ENCODE results near the gene OR2H2. TPM values are rescaled to one million over a fixed set of nuclear protein-coding genes. Genes with fewer than 3 reads are reported as not detected.

The OR2H2 gene
- total RNA-seq = under 0.01 TPM

DNA sequence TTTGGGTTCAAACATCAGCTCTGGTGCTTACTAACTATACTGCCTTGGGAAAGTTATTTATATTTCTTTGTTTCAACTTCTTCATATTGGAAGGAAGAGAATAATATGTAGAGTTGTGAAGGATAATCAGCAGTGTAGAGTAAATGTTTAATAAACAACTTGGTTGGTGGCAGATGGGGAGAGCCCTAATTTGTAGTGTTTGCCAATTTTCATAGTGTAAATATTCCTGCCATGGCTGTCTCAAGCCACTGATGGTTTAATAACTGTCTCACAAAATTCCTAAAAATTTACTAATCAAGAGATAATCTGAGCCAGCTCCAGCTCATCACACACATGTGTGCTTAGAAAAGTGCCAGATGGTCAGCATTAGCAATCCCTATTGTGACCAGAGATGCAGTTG lies at the start of gene OR2H2:
TSS of gene OR2H2 (plus strand) at position 301 of the 400 bp plus-strand sequence. CDS start 2,824 bp downstream, outside the sequence.
- no peak for DNase-seq (ENCODE audit: low read depth in 2 of 3, low spot score in 2 of 3)

DNA sequence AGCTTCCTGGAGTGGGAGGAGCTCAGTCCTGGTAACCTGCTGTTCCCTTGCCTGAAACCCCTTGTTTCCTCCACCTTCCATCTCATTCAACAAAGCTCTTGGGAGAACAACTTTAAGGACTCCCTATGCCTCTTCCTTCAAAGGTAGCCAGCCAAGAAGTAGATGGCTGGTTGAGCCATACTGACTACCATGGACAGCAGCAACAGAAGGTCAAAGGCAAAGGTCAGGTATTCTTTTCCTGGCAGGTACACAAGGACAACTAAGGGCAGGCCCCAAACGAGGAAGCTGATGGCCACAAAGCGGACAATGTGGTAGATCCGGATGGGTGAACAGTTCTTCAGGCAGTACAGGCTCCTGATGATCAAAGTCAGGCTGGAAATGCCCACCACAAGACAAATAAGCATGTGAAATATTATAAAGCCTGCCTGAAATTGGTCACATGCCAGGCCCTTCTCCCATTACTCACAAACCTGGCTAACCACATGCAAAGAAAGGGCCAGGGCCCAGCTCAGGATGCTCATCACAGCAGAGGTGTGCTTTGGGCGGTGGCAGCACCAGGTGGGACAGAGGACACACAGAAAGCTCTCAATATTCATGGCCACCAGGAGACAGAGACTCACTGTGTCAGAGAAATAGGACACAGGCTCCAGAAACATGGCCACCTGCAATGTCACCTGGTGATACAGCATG lies 47.1 kb upstream of the OR2H2 start:
- no peak for DNase-seq (ENCODE audit: low read depth in 2 of 3, low spot score in 2 of 3)

DNA sequence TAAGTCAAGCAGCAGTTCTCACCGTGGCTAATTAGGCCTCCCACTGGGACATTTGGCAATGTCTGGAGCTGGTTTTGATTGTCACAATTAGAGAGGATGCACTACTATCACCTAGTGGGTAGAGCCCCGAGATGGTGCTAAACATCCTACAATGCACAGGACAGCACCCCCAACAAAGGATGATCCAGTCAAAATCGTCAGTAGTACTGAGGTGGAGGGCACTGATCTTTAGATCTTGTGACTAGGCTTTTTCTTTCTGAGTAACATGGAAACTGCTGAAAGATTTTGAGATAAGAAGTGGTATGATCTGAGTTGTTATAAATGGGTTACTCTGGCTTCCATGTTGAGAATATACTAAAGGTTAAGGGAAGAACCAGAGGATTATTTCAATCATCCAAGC lies 37.3 kb upstream of the OR2H2 start:
- no peak for DNase-seq (ENCODE audit: low read depth in 2 of 3, low spot score in 2 of 3)

DNA sequence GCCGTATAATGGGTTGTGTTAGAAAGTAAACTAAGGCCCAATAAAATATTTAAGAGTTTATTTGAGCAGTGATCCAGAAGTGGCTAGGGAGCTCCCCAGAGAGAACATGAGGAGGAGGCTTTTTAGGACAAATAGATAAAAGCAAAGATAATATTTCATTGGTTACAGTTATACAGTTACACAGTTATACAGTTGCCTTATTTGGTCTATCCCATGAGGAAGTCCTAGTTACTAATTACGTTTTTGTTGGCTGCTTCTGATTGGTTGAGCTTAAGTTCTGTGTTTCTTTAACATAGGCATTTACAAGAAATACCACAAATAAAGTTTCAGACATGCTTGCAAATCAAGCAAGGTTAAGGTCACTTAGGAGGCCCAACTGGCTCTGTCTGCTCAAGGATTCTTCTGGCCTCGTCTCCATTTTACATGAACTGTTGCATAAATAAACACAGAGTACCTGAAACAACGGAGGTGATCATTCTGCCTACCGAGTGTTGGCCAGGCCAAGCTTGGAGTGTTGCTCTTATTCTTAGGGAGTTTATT lies 32.3 kb upstream of the OR2H2 start:
- peak; percentile 29 to 92 (median 75) for DNase-seq (ENCODE audit: low read depth in 2 of 3, low spot score in 2 of 3)

DNA sequence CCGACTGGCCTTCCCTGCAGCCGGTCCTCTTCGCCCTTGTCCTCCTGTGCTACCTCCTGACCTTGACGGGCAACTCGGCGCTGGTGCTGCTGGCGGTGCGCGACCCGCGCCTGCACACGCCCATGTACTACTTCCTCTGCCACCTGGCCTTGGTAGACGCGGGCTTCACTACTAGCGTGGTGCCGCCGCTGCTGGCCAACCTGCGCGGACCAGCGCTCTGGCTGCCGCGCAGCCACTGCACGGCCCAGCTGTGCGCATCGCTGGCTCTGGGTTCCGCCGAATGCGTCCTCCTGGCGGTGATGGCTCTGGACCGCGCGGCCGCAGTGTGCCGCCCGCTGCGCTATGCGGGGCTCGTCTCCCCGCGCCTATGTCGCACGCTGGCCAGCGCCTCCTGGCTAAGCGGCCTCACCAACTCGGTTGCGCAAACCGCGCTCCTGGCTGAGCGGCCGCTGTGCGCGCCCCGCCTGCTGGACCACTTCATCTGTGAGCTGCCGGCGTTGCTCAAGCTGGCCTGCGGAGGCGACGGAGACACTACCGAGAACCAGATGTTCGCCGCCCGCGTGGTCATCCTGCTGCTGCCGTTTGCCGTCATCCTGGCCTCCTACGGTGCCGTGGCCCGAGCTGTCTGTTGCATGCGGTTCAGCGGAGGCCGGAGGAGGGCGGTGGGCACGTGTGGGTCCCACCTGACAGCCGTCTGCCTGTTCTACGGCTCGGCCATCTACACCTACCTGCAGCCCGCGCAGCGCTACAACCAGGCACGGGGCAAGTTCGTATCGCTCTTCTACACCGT lies 31.5 kb upstream of the OR2H2 start:
- DNase-seq (ENCODE audit: low read depth in 2 of 3, low spot score in 2 of 3) = peak in 2 of 3 donors; percentile 49 to 57

DNA sequence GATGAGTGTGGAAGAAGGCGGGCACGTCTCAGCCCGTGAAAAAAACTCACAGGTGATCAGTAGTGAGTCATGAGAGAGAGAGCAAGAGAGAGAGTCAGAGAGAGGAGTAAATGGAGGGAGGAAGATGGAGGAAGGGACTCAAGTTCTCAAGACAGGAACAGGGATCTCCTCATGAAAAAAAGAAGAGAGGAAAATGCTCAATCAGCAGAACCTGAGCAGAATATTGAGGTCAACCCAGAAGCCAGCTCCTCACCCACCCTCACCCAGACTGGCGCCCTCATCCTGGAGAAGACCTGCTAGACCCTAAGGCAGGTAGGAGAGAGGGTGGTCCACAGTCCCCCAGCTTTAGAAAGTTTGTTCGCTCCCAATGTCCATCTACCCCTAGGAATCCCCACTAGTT lies 30.2 kb upstream of the OR2H2 start:
- peak in 1 of 3 donors; percentile 8 for DNase-seq (ENCODE audit: low read depth in 2 of 3, low spot score in 2 of 3)

DNA sequence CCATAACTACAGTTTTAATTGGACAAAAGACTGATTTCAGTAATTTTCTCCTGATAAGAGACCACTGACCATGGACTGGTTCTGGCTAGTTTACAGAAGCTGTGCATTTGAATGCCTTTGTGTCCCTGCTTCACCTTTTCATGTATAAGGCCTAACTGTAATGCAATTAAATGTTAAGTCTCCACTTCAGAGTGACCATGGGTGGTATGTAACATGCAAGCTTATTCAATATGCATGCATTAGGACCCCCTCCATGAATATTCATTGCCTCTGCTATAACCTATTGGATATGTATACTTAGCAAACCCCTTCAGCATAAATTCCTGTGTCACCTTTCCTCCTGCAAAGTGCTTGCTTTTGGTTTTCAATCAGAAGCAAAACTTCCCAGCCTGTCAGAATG lies 27.6 kb upstream of the OR2H2 start:
- no peak for DNase-seq (ENCODE audit: low read depth in 2 of 3, low spot score in 2 of 3)

DNA sequence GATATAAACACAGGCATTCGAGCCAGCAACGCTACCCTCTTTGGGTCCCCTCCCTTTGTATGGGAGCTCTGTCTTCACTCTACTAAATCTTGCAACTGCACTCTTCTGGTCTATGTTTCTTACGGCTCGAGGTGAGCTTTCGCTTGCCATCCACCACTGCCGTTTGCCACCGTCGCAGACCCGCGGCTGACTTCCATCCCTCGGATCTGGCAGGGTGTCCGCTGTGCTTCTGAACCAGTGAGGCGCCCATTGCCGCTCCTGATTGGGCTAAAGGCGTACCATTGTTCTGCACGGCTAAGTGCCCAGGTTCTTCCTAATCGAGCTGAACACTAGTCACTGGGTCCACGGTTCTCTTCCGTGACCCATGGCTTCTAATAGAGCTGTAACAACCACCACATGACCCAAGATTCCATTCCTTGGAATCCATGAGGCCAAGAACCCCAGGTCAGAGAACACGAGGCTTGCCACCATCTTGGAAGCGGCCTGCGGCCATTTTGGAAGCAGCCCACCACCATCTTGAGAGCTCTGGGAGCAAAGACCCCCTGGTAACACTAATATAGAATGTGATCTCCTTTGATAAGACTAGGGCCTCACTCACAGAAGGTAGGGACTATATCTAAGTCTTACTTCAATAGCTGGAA lies 26.4 kb upstream of the OR2H2 start:
- no peak for DNase-seq (ENCODE audit: low read depth in 2 of 3, low spot score in 2 of 3)

DNA sequence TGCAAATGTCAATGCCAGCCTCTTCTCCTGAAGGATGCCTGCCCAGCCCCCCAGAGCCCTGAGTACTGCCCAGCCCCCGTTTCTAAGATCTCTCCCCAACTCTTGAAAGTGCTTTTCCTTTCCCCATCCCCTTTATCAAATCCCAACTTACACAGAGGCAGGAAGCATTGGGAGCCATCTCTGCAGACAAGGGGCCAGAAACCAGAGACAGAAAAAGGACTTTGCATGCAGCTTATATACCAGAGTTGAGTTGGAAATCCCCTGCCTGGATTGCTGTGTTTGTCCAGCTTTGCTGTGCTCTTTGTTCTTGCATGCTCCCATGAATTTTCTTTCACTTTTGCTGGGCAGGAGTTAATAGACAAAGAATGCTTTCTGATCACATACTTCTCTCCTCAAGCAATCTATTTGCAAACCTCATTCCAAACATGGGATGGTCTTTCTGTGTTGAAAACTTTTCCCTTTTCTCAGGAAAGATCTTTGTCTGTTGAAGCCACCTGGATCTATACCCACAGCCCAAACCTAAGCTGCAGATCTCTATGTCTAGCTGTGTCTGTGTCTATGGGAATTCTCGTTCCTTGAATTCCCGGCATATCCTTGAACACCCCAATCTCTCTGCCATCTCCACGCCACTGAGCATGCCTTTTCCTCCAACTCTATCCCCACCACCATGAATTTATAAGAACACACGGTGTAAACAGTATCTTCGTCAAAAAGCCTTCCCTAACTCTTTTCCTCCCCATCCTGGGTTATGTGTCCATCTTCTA lies 25.2 kb upstream of the OR2H2 start, which contains the start of gene UBD:
TSS of gene UBD (minus strand) at position 209 of the 764 bp plus-strand sequence. CDS start at position 178, 31 bp downstream.
- no peak for DNase-seq (ENCODE audit: low read depth in 2 of 3, low spot score in 2 of 3)

DNA sequence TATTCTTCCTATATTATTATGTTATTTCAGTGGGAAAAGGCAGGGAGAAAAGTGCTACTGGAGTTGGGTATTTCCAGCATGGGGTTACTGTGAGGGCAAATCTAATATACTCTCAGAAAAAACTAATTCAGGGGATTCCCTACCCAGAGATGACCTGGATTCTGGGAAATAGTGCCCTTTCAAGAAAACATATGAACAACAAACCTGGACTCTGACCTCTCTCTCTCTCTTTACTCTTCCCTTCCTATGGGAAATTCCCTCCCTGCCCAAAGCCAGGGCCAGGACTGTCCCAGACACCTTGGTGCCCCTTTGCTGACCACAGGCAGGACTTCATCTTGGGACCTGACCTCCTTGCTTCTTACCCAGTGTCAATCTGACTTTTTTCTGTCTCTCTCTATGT lies 23.8 kb upstream of the OR2H2 start:
- DNase-seq (ENCODE audit: low read depth in 2 of 3, low spot score in 2 of 3) = no peak

DNA sequence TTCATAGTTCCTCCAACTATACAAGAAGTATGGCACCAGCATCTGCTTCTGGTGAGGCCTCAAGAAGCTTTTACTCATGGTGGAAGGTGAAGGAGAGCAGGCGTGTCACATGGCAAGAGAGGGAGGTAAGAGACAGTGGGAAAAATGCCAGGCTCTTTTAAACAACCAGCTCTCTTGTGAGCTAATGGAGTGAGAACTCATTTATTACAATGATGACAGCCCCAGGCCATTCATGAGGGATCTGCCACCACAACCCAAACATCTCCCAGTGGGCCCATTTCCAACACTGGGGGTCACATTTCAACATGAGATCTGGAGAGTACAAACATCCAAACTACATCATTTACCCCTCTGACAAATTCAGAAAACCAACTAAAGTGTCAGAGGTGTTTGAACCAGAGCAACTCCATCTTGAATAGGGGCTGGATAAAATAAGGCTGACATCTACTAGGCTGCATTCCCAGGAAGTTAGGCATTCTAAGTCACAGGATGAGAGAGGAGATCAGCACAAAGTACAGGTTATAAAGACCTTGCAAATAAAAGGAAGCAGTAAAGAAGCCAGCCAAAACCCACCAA lies 23.2 kb upstream of the OR2H2 start:
- no peak for DNase-seq (ENCODE audit: low read depth in 2 of 3, low spot score in 2 of 3)

DNA sequence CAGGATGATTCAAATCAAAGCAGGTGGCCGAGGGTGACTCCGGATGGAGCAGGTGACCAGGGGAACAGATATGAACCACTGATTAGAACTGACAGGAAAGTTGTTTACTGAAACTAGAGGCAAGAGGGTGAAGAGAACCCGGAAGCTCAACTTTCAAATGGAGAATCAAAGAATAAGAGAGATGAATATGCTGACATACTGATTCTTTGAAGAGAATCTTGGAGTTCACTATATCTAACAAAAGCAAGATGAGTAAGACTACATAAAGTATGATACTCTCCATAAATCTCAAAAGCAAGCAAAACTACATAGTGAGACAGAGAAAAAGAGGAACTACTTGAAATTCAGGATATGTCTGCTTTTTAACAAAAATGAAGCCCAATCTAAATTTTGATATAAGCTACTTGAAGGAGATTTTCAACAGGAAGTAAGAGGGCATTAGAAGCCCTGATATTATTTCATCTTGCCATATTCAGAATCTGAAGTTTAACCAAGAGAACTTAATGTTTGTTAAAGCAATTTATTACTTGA lies 21.4 kb upstream of the OR2H2 start:
- DNase-seq (ENCODE audit: low read depth in 2 of 3, low spot score in 2 of 3) = peak in 2 of 3 donors; percentile 24 to 68

DNA sequence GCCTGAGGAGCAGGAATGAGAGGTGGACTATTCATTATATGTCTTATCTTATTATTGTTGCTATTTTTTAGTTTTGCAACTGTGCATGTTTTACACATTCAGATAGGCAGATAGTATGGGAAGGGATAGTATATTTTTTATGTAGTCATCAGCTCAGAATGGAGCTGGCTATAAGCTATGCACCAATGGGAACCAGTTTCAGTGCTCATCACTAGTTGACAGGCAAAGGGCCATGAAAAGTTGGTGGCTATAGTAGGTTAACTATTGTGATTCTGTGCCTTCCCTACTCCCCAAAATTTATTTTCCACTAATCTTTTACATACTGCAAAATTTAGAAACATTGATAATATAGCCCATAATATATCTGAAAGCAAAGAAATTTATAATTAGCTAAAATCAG lies 20.0 kb upstream of the OR2H2 start:
- DNase-seq (ENCODE audit: low read depth in 2 of 3, low spot score in 2 of 3) = no peak

DNA sequence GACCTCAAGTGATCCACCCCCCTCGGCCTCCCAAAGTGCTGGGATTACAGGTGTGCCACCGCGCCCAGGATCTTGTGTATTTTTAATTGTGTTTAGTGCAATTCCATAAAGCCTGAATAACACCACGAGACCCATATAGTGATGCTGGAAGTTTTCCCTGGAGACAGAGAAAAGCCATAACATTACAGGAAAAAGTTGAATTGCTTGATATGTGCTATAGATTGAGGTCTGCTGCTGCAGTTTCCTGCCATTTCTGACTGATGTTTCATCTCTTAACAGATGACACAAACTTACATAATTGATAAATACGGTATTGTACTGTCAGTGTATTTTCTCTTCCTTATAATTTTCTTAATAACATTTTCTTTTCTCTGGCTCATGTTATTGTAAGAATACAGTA lies 18.1 kb upstream of the OR2H2 start:
- DNase-seq (ENCODE audit: low read depth in 2 of 3, low spot score in 2 of 3) = no peak

DNA sequence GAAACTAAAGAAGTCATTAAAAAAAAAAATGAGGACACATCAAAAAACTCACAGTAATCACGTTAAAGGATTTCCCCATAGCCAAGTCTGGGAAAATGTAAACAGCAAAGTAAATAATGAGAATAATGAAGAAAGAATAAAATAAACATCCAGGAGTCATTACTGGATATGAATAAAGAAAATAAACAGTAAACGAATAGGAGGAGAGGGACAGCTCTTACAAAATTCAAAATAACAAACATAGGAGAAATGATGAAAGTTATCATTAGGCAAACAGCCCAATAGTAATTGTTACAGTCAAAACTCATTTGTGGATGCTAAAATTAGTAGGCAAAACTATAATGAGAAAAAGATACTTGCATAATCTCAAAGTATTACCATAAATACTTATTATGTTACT lies 17.4 kb upstream of the OR2H2 start:
- no peak for DNase-seq (ENCODE audit: low read depth in 2 of 3, low spot score in 2 of 3)

DNA sequence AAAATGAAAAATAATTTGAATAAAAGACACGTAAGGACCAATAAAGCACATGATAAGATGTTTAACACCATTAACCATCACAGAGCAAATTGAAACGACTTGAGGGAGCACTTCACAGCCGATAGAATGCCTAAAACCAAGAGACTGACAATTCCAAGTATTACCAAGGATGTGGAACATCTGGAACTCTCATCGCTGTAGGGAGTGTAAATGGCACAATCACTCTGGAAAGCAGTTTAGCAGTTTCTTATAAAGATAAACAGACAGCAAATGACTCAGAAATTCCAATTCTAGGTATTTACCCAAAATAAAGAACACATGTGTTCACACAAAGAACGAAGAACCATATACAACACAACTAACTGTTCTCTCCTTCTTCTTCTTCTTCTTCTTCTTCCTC lies 16.9 kb upstream of the OR2H2 start:
- DNase-seq (ENCODE audit: low read depth in 2 of 3, low spot score in 2 of 3) = no peak

DNA sequence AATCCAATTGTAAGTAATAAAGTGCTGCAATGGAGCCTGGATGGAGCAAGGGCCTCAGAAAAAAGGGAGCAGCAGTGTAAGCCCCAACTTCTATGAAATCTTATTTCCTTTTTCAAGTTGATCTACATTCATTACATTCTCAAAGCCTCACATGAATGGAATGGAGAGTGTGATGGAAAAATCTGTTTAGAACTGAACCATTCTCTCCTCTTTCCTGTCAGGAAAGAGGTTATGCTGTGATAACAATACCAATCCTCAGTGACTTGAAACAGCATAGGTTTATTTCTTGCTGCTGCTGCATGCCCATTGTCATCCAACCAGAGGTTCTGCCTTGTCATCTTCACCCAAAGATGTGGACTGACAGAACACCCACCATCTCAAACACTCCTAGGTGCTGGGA lies 8.9 kb upstream of the OR2H2 start:
- no peak for DNase-seq (ENCODE audit: low read depth in 2 of 3, low spot score in 2 of 3)

DNA sequence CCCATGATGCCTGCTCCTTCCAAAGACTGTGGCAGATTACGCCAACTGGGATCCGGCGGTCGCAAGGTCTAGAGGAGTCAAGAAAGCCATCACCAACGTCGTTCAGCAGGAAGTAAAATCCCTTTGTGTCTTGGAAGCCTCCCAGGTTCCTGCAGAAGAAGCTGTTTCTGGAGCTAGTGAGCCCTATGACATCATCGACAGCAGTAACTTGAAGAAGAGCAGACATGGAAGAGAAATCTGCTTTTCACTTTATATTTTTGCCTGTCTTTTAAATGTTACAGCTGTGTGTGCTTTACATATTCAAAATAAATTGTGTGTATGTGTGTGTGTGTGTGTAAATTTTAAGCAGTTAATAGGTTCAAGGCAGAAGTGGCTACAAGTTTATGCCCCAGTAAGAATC lies 7.4 kb upstream of the OR2H2 start:
- no peak for DNase-seq (ENCODE audit: low read depth in 2 of 3, low spot score in 2 of 3)

DNA sequence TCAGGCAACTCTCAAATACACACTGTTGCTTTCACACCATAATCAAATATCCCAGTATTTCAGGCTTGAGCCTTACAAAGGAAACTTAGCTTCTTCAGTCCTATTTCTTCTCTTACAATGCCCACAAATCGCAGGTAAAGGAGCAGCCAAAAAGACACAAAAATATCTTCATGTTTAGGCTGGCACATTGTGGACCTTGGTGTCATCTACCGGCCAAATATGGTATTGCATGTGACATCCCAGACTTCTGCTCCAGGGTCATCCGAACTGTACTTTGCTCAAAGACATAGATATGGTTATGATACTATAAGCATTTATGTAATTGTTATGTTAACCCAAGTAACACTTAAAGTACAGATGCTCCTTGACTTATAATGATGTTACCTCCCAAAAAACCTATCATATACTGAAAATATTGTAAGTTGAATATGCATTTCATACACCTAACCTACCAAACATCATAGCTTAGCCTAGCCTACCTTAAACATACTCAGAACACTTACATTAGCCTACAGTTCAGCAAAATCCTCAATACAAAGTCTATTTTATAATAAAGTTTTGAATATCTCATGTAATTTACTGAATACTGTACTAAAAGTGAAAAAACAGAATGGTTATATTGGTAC lies 4.6 kb downstream of the OR2H2 start:
- peak; percentile 21 to 74 (median 37) for DNase-seq (ENCODE audit: low read depth in 2 of 3, low spot score in 2 of 3)
